Activated T-cell treated with anti-CD3 and anti-CD28 coated beads for 1 hour (primary cell): Measurements from ENCODE around the gene RUFY3.
A peak's percentile ranks its signal among the peaks of the same experiment; 100 is the strongest.
"Not testable (repeated sequence)": the region's sequence is repeated elsewhere in the genome, so short reads cannot be mapped to it uniquely, and the experiment has no call there.

Experiments
- DNase-seq: peaks from one replicate; pipeline ENCODE4 v3.0.0-alpha.2; 2020; ENCODE audit warnings: low read depth

RUFY3 gene

GRCh38 chr4:70735915-70736314 is 14.2 kb downstream of the RUFY3 start:
- DNase-seq: peak; percentile 12

GRCh38 chr4:70737006-70737405 is 15.2 kb downstream of the RUFY3 start:
- DNase-seq: no peak

- no peak for DNase-seq
Measured at GRCh38 chr4:70737409-70737808, 15.6 kb downstream of the RUFY3 start.

- no peak for DNase-seq
Measured at GRCh38 chr4:70739496-70740337, 18.0 kb downstream of the RUFY3 start.

- no peak for DNase-seq
Measured at GRCh38 chr4:70741867-70742658, 20.3 kb downstream of the RUFY3 start.

- no peak for DNase-seq
Measured at GRCh38 chr4:70743731-70744130, 22.0 kb downstream of the RUFY3 start.

GRCh38 chr4:70746179-70746839 is 24.5 kb downstream of the RUFY3 start:
- DNase-seq: no peak

- DNase-seq: no peak
Measured at GRCh38 chr4:70747874-70748273, 26.1 kb downstream of the RUFY3 start.

- DNase-seq: no peak
Measured at GRCh38 chr4:70749313-70749712, 27.5 kb downstream of the RUFY3 start.

- DNase-seq: no peak
Measured at GRCh38 chr4:70752236-70752635, 30.5 kb downstream of the RUFY3 start.

- DNase-seq: no peak
Measured at GRCh38 chr4:70753630-70754029, 31.9 kb downstream of the RUFY3 start.

- no peak for DNase-seq
Measured at GRCh38 chr4:70754470-70754869, 32.7 kb downstream of the RUFY3 start.

GRCh38 chr4:70754990-70755688 is 33.4 kb downstream of the RUFY3 start:
- no peak for DNase-seq

GRCh38 chr4:70759126-70759525 is 37.4 kb downstream of the RUFY3 start:
- DNase-seq: no peak

- DNase-seq: no peak
Measured at GRCh38 chr4:70759627-70760026, 37.9 kb downstream of the RUFY3 start.

GRCh38 chr4:70760662-70761061 is 38.9 kb downstream of the RUFY3 start:
- DNase-seq: no peak

GRCh38 chr4:70761276-70761816 is 39.6 kb downstream of the RUFY3 start:
- DNase-seq: no peak

- no peak for DNase-seq
Measured at GRCh38 chr4:70765368-70765767, 43.6 kb downstream of the RUFY3 start.

GRCh38 chr4:70768301-70768948 is 46.7 kb downstream of the RUFY3 start:
- no peak for DNase-seq

GRCh38 chr4:70769396-70769795 is 47.6 kb downstream of the RUFY3 start:
- not testable (repeated sequence) for DNase-seq

- no peak for DNase-seq
Measured at GRCh38 chr4:70772929-70773555, 51.3 kb downstream of the RUFY3 start.
